ENCODE results near the gene SNAP23.

SNAP23 gene

GRCh38 chr15:42495361-42496212, at the start of gene SNAP23:
Gene SNAP23, plus strand, starts transcription at chr15:42495634. Its CDS starts 16,213 bp downstream, at chr15:42511847.
- DNase-seq (ENCODE audit: low read depth in 2 of 2), result peak; percentile 67 to 69

GRCh38 chr15:42447599-42447998, 47.8 kb upstream of the SNAP23 start:
- no peak for DNase-seq (ENCODE audit: low read depth in 2 of 2)

GRCh38 chr15:42448281-42448680, 47.2 kb upstream of the SNAP23 start:
- no peak for DNase-seq (ENCODE audit: low read depth in 2 of 2)

- no peak for DNase-seq (ENCODE audit: low read depth in 2 of 2)
Observed at GRCh38 chr15:42449770-42450424, 45.5 kb upstream of the SNAP23 start.

- DNase-seq (ENCODE audit: low read depth in 2 of 2), result no peak
Observed at GRCh38 chr15:42450425-42450790, 45.0 kb upstream of the SNAP23 start.

- no peak for DNase-seq (ENCODE audit: low read depth in 2 of 2)
Observed at GRCh38 chr15:42453826-42454225, 41.6 kb upstream of the SNAP23 start.

- DNase-seq (ENCODE audit: low read depth in 2 of 2), result no peak
Observed at GRCh38 chr15:42456531-42456930, 38.9 kb upstream of the SNAP23 start.

- no peak for DNase-seq (ENCODE audit: low read depth in 2 of 2)
Observed at GRCh38 chr15:42456971-42457370, 38.5 kb upstream of the SNAP23 start.

GRCh38 chr15:42457445-42458442, 37.7 kb upstream of the SNAP23 start:
- no peak for DNase-seq (ENCODE audit: low read depth in 2 of 2)

- DNase-seq (ENCODE audit: low read depth in 2 of 2), result no peak
Observed at GRCh38 chr15:42461261-42461660, 34.2 kb upstream of the SNAP23 start.

- DNase-seq (ENCODE audit: low read depth in 2 of 2), result no peak
Observed at GRCh38 chr15:42465520-42466259, 29.7 kb upstream of the SNAP23 start.

- no peak for DNase-seq (ENCODE audit: low read depth in 2 of 2)
Observed at GRCh38 chr15:42471002-42471401, 24.4 kb upstream of the SNAP23 start.

- DNase-seq (ENCODE audit: low read depth in 2 of 2), result no peak
Observed at GRCh38 chr15:42474827-42475226, 20.6 kb upstream of the SNAP23 start.

- DNase-seq (ENCODE audit: low read depth in 2 of 2), result no peak
Observed at GRCh38 chr15:42482701-42483100, 12.7 kb upstream of the SNAP23 start.

GRCh38 chr15:42483677-42484076, 11.8 kb upstream of the SNAP23 start:
- DNase-seq (ENCODE audit: low read depth in 2 of 2), result no peak

GRCh38 chr15:42490291-42490670, 5.2 kb upstream of the SNAP23 start:
- no peak for DNase-seq (ENCODE audit: low read depth in 2 of 2)

- DNase-seq (ENCODE audit: low read depth in 2 of 2), result peak; percentile 68 to 79
Observed at GRCh38 chr15:42490671-42491538, 4.5 kb upstream of the SNAP23 start, which contains the start of gene ZNF106. Gene ZNF106, minus strand, starts transcription at chr15:42491141. Its CDS starts 18,852 bp downstream, at chr15:42472289.

- DNase-seq (ENCODE audit: low read depth in 2 of 2), result no peak
Observed at GRCh38 chr15:42491539-42492225, 3.8 kb upstream of the SNAP23 start.

GRCh38 chr15:42493679-42494078, 1.8 kb upstream of the SNAP23 start:
- no peak for DNase-seq (ENCODE audit: low read depth in 2 of 2)

- DNase-seq (ENCODE audit: low read depth in 2 of 2), result no peak
Observed at GRCh38 chr15:42494998-42495360, 455 bp upstream of the SNAP23 start.
